Head of caudate nucleus (tissue), 42 donors: ENCODE measurements around the gene CTNNAL1.
"Not testable (repeated sequence)": the region's sequence is repeated elsewhere in the genome, so short reads cannot be mapped to it uniquely, and the experiment has no call there.

Experiments
- DNase-seq, 42 donors: peaks; one replicate each; pipeline versions ENCODE4 v3.0.0 to v3.0.0-alpha.2; 2020 to 2021; ENCODE audit warnings: mixed read lengths in 7 of 42
- intact Hi-C: fragments of 100-400 bp; cut with DNase I; formaldehyde crosslinking; loops from one replicate; pipeline ENCODE4 v1.15.0; 2022

The CTNNAL1 gene

DNA sequence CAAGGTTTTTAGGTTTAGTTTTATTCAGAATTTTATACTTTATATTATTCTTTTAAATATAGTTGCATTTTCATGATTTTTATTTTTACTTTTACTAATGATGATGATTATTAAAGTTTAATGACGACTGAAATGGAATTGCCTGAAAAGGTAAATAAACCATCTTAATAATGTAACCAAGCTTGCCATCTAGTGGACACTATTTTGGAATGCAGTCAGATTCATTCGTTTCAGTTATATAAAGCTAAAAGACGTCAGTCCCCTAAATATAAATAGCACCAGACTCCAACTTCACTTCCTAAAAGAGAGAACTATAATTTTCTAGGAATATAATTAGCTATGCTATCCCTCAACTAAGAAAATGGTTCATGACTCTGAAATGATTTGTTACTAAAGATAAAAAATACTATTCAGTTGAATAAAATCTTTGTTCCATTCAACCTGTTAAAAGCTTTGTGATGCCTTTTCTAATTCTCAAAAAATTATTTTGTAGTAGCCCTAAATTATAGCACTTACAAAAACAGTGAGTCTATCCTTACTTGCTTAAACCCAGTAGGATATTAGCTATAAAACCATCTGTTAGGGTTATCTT, 59.2 kb downstream of the CTNNAL1 start:
- DNase-seq: peak in 1 of 42 donors; percentile 27
- intact Hi-C loops: no loop called here

DNA sequence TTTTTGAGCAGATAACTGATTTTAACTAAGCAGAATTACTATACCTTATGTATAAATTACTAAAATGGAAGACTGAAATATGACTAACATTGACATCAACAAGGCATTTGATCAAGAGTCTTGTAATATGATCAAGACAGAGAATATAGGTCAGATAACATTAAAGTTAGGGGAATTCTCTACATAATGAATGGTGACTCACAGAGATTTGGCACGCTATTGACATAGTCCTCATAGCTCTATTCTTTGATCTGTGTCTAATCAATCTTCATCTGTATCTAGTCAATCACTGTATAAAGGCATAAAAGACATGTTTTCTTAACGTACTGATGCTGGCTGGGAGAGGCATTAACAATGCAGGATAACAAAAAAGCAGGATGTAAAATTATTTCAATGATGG, 61.7 kb downstream of the CTNNAL1 start:
- intact Hi-C loops: no loop called here
- no peak for DNase-seq

DNA sequence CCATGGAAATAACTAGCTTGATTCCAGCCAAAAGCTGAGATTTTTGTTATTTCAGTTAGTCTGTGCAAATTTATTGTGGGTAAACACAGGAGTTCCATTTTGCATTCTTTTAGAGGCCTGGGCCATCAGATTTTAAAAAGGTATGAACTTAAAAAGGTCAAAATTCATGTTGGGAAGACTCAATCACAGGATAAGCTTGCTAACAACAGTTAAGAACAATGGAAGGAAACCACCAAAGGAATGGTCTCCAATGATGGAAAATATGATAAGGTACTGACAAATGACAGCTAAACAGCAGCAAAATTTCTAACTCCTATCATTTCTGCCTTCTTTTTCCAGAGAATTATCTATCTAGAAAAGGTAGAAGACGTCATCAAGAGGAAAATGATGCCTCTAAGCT, 63.1 kb downstream of the CTNNAL1 start:
- intact Hi-C loops: no loop called here
- DNase-seq: no peak

- intact Hi-C loops: loop anchor here (10.0 kb wide), 2 partner anchors 75 to 185 kb away; partner anchors contain the start of gene CTNNAL1
- no peak for DNase-seq
These were observed 73.3 kb downstream of the CTNNAL1 start for GRCh38 chr9:108939975-108940374.

DNA sequence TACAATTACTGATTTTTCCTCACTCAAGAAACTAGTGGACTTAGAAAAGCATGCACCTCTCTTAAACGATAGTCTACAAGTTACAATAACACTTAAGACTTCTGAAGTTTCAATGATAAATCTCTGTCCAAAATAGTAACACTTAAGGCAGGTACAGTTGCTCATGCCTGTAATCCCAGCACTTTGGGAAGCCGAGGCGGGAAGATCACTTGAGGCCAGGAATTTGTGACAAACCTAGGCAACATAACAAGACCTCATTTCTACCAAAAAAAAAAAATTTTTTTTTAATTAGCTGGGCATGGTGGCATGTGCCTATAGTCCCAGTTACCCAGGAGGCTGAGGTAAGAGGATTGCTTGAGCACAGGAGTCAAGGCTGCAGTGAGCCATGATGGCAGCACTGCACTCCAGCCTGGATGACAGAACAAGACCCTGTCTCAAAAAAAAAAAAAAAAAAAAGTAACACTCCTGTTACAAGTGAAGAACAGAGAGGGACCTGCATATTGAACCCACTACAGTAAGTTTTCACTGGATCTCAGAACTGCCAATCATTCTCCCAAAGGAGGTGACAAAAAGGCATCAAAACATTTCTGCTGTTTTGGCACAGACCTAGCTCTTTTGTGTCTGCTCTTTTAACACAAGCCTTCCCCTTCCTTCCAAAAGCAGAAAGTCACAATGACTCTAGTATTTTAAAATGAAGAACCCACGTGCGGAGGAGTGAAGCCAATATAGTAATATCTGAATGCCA, 75.6 kb downstream of the CTNNAL1 start:
- intact Hi-C loops: loop anchor here (10.0 kb wide), 2 partner anchors 77 to 187 kb away; partner anchors contain the start of gene CTNNAL1
- DNase-seq: no peak

DNA sequence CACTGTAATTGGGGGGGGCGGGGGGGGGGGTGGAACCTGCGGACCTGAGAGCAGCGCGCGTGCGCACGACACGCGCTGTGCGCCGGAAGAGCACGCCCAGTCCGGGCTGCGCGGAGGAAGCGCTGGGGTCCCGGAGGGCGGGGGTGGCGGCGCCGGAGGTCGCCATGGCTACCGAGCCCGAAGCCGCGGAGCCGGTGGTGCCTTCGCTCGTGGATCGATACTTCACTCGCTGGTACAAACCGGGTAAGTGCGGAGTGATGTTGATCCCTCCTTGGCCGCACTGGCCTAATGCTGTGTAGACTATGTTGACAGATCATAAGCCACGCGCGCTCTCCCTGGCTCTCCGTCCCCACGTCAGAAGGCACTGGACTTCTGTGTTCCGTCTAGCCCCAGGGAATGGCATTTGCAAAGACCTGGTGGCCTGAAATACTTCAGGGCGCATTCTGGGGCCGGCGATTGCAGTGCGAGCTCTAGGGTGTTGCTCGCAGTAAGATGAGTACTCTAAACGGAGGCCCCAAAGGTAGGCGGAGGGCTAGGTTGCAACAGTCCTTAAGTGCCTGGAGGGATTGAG, 78.9 kb downstream of the CTNNAL1 start, which contains the start of gene ABITRAM:
Gene ABITRAM (plus strand): TSS at position 78 of the 571 bp plus-strand sequence. CDS start 87 bp downstream, at position 165.
- intact Hi-C loops: loop anchor here (10.0 kb wide), 2 partner anchors 80 to 190 kb away; partner anchors contain the start of gene CTNNAL1
- peak; percentile 44 to 91 (median 81) for DNase-seq

DNA sequence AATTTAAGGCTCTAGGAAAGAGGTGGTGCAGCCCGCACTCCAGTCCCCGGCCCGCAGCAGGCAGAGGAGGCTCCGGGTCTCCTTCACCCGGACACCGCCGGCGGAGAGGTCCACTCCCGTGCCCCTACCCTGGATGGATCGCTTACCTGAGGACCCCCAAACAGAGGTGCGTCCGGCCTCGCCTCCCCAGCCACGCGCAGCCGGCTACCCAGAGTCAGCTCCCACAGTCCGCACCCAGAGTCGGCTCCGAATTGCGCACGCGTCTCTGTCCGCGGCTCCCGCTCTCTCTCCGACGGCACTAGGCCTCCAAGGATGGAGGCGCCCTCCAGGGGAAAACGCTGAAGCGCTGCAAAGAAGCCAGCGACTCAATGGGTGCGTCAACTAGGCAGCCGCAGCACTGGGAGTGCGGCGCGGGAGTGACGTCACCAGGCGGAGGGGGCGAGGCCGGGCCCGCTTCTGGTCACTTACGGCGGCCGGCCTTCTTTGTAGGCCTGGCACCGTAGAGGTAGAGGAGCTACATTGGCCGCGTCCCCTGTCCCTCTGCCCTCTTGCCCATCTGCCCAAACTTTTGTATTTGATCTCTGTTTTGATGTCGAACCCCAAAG, 79.5 kb downstream of the CTNNAL1 start, which contains the start of gene ELP1:
Gene ELP1 (minus strand): TSS at position 407 of the 605 bp plus-strand sequence. CDS start 2,978 bp downstream, outside the sequence.
- DNase-seq: peak; percentile 82 to 98 (median 95)
- intact Hi-C loops: loop anchor here (10.0 kb wide), 2 partner anchors 81 to 191 kb away; partner anchors contain the start of gene CTNNAL1

DNA sequence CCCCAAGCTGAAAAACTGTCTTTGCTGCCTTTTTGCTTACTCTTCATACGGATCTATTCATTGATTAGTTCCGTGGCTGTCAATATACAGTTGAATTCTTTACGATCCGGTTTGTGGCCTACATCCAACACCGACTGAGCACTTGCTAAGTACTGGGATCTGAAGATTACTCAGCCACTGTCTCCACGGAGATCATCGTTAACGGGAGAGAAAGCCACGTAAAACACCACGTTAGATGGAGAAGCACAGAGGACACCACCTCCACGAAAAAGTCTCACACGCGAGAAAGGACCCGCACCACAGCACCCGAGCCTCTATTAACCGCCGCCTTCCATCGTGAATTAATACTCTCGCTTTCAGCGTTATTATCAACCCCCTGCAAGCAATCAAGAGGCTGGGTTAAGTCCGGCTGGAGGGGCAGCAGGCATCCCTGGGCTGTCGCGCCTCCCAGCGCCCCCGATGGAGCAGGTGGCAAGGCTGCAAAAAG, 80.0 kb downstream of the CTNNAL1 start:
- DNase-seq: peak in 10 of 42 donors; percentile 4 to 51 (median 16)
- intact Hi-C loops: loop anchor here (10.0 kb wide), 2 partner anchors 82 to 192 kb away; partner anchors contain the start of gene CTNNAL1

DNA sequence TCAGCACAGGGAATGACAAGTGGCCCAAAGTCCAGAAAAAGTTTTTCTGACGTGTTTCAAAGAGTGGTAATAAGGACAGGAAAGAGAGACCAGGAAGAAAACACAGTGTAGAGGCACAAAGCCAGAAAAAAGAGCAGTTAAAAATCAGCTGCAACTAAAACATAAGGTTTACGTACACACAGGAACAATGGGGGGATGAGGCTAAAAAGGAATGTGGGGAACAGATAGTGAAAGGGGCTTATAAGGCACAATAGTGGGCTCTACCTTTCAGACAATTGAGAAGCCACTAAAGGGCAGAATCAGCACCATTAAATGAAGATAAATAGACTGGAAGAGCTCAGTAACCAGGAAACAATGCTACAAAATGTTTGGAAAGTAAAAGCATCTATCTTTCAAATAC, 84.9 kb downstream of the CTNNAL1 start:
- intact Hi-C loops: no loop called here
- no peak for DNase-seq

DNA sequence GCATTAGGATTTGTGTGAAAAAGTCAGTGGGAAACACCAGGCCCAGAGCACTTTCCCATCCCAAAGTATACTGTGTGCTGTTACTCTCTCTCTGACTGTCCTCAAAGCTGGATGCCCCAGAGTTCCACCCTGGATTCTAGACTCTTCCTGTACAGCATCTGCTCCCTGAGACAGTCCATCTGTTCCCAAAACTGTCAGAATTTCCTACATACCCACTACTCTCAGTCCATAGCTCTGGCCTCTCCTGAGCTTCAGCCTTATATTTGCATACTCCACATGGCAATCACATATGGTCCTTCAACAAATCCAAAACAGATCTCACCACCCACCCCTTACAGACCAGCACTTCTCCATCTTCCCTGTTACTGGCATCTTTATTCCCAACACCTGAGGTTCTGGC, 88.8 kb downstream of the CTNNAL1 start:
- no peak for DNase-seq

DNA sequence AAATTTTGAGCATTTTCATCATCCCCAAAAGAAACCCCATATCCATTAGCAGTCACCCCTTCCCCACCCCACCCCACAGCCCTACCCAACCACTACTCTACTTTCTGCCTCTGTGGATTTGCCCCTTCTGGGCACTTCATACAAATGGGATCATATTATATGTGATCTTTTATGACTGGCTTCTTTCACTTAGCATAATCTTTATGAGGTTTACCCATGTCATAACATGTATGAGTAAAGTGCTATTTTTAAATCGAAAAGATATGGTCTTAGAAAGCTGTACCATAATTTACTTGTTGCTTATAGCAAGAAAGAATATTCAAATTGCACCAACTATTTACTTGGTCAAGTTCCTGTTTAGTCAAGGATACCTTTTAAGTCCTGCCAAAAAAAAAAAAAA, 92.1 kb downstream of the CTNNAL1 start:
- intact Hi-C loops: no loop called here
- no peak for DNase-seq

More for the DNA sequence above, 88.8 kb downstream of the CTNNAL1 start:
- intact Hi-C loops: no loop called here

DNA sequence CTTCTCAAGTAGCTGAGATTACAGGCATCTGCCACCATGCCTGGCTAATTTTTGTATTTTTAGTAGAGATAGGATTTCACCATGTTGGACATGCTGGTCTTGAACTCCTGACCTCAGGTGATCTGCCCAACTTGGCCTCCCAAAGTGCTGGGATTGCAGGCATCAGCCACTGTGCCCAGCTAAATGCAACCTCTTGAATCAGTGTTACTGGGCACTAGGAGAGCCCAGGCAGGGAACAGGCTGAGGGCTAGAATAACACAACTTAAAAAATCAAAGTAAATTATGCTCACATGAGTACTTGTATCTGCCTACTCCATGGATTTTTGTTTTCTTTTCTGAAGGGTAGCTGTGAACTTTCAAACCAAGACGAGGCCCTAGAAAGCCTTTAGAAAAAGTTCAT, 92.9 kb downstream of the CTNNAL1 start:
- intact Hi-C loops, DNase-seq: not testable (repeated sequence)

- intact Hi-C loops: no loop called here
- DNase-seq: no peak
These were observed 93.8 kb downstream of the CTNNAL1 start for GRCh38 chr9:108919517-108919916.

GRCh38 chr9:108913391-108913790, 99.9 kb downstream of the CTNNAL1 start:
- DNase-seq: no peak
- intact Hi-C loops: no loop called here

DNA sequence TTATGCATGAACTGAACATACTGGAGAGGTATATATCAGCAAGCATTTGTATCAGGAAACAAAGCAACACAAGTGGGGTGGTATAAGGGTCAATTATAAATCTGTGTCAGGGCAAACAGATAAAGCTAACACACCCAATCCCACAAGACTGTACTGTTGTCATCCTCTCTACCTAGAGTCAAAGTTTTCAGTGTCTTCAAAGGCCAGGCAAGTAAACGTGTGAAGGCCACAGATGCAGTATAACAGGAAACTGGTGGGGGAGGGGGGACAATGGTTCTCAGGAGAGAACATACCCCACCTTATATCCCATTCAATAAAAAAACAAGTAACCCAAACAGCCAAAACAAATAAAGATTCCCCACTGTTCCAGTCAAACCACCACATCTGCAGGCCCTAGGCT, 101.5 kb downstream of the CTNNAL1 start:
- intact Hi-C loops: no loop called here
- no peak for DNase-seq

DNA sequence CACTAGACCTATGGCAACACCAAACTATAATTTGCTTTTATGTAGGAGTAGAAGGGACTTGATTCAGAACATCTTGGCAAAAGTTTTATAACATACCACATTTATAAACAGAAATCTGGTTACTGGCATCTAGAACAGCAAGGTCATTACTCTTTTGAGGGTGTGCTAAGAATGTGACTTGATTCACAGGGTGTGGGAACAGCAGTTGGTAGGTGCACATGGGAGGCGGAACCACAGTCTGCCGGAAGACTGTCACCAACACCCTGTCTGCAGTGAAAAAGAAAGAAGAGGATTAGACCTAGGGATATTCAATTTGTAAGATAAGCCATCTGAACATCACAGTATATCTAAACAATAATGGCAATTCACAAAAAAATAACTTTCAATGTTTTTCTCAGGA, 102.4 kb downstream of the CTNNAL1 start:
- DNase-seq: no peak
- intact Hi-C loops: no loop called here

GRCh38 chr9:108910402-108910801, 102.9 kb downstream of the CTNNAL1 start:
- intact Hi-C loops: no loop called here
- DNase-seq: no peak

DNA sequence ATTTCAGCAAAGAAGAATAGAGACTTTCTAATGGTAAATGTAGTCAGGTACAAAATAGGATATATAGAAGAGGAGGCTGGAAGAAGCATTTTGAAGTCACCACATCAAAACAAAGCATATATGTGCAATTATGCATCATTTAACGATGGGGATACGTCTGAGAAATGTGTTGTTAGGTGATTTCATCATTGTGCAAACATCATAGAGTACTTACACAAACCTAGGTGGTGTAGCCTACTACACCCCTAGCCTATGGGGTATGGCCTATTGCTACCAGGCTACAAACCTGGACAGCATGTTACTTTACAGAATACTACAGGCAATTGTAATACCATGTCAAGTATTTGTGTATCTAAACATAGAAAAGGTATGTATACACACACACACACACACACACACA, 107.8 kb downstream of the CTNNAL1 start:
- DNase-seq: no peak
- intact Hi-C loops: no loop called here

DNA sequence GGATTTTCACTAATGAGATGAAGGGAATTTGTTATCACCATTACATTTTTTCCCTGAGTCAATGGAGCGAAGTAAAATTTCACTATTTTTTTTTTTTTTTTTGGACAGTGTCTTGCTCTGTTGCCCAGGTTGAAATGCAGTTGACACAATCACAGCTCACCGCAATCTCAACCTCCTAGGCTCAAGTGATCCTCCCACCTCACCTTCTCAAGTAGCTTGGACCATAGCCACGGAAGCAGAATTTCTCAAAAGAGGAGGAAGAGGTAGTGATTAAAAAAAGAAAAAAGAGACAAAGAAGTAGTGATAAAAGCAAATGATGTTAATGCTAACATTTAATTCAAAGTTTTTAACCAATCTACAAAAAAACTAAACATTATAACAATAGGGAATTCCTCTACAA, 109.1 kb downstream of the CTNNAL1 start:
- DNase-seq: no peak
- intact Hi-C loops: no loop called here
